T-helper 2 cell (primary cell): ENCODE data around the gene PEX5L.
"Not testable (repeated sequence)": the region's sequence is repeated elsewhere in the genome, so short reads cannot be mapped to it uniquely, and the experiment has no call there.

Experiments
- DNase-seq, 5 experiments: peaks; one replicate each; pipeline versions ENCODE4 v3.0.0 to v3.0.0-alpha.2; 2012 to 2022
- total RNA-seq, 2 donors: gene quantifications; one replicate each; lab custom pipeline; 2026; lab: John Stamatoyannopoulos, UW

The PEX5L gene
- total RNA-seq: 0 reads per million in 2 donors

GRCh38 chr3:180036671-180037455, at the start of gene PEX5L:
PEX5L (minus strand) TSS chr3:180036937; CDS start chr3:180036599, 338 bp downstream.
- DNase-seq: peak in 2 of 5 experiments; percentile 5 to 67

GRCh38 chr3:180085122-180085710, 48.5 kb upstream of the PEX5L start:
- peak in 1 of 5 experiments; percentile 22 for DNase-seq

- no peak for DNase-seq
Observed at GRCh38 chr3:180082699-180083098, 46.0 kb upstream of the PEX5L start.

GRCh38 chr3:180078592-180078991, 41.9 kb upstream of the PEX5L start:
- no peak for DNase-seq

- DNase-seq: no peak
Observed at GRCh38 chr3:180073561-180073960, 36.8 kb upstream of the PEX5L start.

- DNase-seq: no peak
Observed at GRCh38 chr3:180072786-180073185, 36.0 kb upstream of the PEX5L start.

GRCh38 chr3:180070925-180071324, 34.2 kb upstream of the PEX5L start:
- no peak for DNase-seq

GRCh38 chr3:180068023-180068422, 31.3 kb upstream of the PEX5L start:
- DNase-seq: no peak

- no peak for DNase-seq
Observed at GRCh38 chr3:180066598-180066997, 29.9 kb upstream of the PEX5L start.

GRCh38 chr3:180063783-180064182, 27.0 kb upstream of the PEX5L start:
- no peak for DNase-seq

- DNase-seq: no peak
Observed at GRCh38 chr3:180062771-180063170, 26.0 kb upstream of the PEX5L start.

GRCh38 chr3:180059356-180059755, 22.6 kb upstream of the PEX5L start:
- no peak for DNase-seq

- DNase-seq: no peak
Observed at GRCh38 chr3:180058238-180058637, 21.5 kb upstream of the PEX5L start.

GRCh38 chr3:180055656-180056055, 18.9 kb upstream of the PEX5L start:
- not testable (repeated sequence) for DNase-seq

GRCh38 chr3:180049391-180049790, 12.7 kb upstream of the PEX5L start:
- DNase-seq: no peak

GRCh38 chr3:180048840-180049239, 12.1 kb upstream of the PEX5L start:
- DNase-seq: no peak

- DNase-seq: no peak
Observed at GRCh38 chr3:180048103-180048502, 11.4 kb upstream of the PEX5L start.

GRCh38 chr3:180040966-180041365, 4.2 kb upstream of the PEX5L start:
- DNase-seq: no peak

- no peak for DNase-seq
Observed at GRCh38 chr3:180036092-180036670, 556 bp downstream of the PEX5L start.

GRCh38 chr3:180026997-180027396, 9.7 kb downstream of the PEX5L start:
- DNase-seq: no peak

GRCh38 chr3:180018543-180018942, 18.2 kb downstream of the PEX5L start:
- DNase-seq: peak in 1 of 5 experiments; percentile 53

- no peak for DNase-seq
Observed at GRCh38 chr3:180017846-180018245, 18.9 kb downstream of the PEX5L start.

GRCh38 chr3:180011927-180012326, 24.8 kb downstream of the PEX5L start:
- DNase-seq: no peak

- not testable (repeated sequence) for DNase-seq
Observed at GRCh38 chr3:180008318-180008717, 28.4 kb downstream of the PEX5L start.
